Measurements from ENCODE around the gene PPP2R3A. TPM values are rescaled to one million over a fixed set of nuclear protein-coding genes. Genes with fewer than 3 reads are reported as not detected.

The PPP2R3A gene
- total and polyA plus RNA-seq, 2 of the 13 experiments (the other 11 are each of a cell fraction or from before 2014, with no cell fraction given) = 0.07 to 0.12 TPM

- TF ChIP-seq, protein P1, sequence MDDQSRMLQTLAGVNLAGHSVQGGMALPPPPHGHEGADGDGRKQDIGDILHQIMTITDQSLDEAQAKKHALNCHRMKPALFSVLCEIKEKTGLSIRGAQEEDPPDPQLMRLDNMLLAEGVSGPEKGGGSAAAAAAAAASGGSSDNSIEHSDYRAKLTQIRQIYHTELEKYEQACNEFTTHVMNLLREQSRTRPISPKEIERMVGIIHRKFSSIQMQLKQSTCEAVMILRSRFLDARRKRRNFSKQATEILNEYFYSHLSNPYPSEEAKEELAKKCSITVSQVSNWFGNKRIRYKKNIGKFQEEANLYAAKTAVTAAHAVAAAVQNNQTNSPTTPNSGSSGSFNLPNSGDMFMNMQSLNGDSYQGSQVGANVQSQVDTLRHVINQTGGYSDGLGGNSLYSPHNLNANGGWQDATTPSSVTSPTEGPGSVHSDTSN (CRISPR knock-in tag; IDR thresholded peaks at IDR 0.05; ENCODE audit: borderline replicate concordance) = no peak
- TF ChIP-seq ZNF816 (CRISPR knock-in tag; IDR thresholded peaks at IDR 0.05; ENCODE audit: borderline replicate concordance) (0 out of 2 replicates have a peak, but pooled peaks have one; percentile 22), SAP130 (CRISPR knock-in tag; IDR thresholded peaks at IDR 0.05; ENCODE audit: low read depth) (peak; percentile 62; the same call in 1 of the 2 replicates), HMGA1 (CRISPR knock-in tag; conservative IDR thresholded peaks at IDR 0.05) (no peak), GTF2F1 (IDR thresholded peaks at IDR 0.05; ENCODE audit: low read length) (no peak), TEF (CRISPR knock-in tag; IDR thresholded peaks at IDR 0.05) (no peak), IKZF5 (CRISPR knock-in tag; IDR thresholded peaks at IDR 0.05) (no peak), HMG20A (CRISPR knock-in tag; IDR thresholded peaks at IDR 0.05; ENCODE audit: borderline replicate concordance) (no peak), PAX8 (CRISPR knock-in tag; IDR thresholded peaks at IDR 0.05; ENCODE audit: borderline replicate concordance) (no peak), IRF2 (CRISPR knock-in tag; IDR thresholded peaks at IDR 0.05) (no peak), SMAD1 (CRISPR knock-in tag; IDR thresholded peaks at IDR 0.05; ENCODE audit: borderline replicate concordance, low read depth) (no peak), MTF2 (CRISPR knock-in tag; IDR thresholded peaks at IDR 0.05; ENCODE audit: borderline replicate concordance) (no peak), HOXD1 (CRISPR knock-in tag; IDR thresholded peaks at IDR 0.05) (no peak), MAX (IDR thresholded peaks at IDR 0.05) (0 out of 2 replicates have a peak, but pooled peaks have one; percentile 15), ZNF230 (CRISPR knock-in tag; IDR thresholded peaks at IDR 0.05) (0 out of 2 replicates have a peak, but pooled peaks have one; percentile 3), SIN3A (IDR thresholded peaks at IDR 0.05; ENCODE audit: borderline replicate concordance, low read depth, low read length) (peak; percentile 67; the same call in 1 of the 2 replicates), ZNF83 (CRISPR knock-in tag; IDR thresholded peaks at IDR 0.05; ENCODE audit: borderline replicate concordance) (no peak), KAT7 (CRISPR knock-in tag; IDR thresholded peaks at IDR 0.05; ENCODE audit: borderline replicate concordance) (no peak; the same call in 1 of the 2 replicates), SRSF1 (optimal IDR thresholded peaks at IDR 0.05; ENCODE audit: low read depth, low read length) (peak; percentile 57), BHLHE40 (IDR thresholded peaks at IDR 0.05; ENCODE audit: low read length) (no peak), ZNF530 (CRISPR knock-in tag; IDR thresholded peaks at IDR 0.05; ENCODE audit: low read depth) (no peak)
- TF ChIP-seq, protein P2, sequence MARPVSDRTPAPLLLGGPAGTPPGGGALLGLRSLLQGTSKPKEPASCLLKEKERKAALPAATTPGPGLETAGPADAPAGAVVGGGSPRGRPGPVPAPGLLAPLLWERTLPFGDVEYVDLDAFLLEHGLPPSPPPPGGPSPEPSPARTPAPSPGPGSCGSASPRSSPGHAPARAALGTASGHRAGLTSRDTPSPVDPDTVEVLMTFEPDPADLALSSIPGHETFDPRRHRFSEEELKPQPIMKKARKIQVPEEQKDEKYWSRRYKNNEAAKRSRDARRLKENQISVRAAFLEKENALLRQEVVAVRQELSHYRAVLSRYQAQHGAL (CRISPR knock-in tag; IDR thresholded peaks at IDR 0.05; ENCODE audit: not compliant biosample characterization) = peak; percentile 67
Observed at GRCh38 chr3:136194409-136195257, 229.1 kb downstream of the PPP2R3A start (continued).

Data from HepG2 (cell line).